Measurements from ENCODE around the gene RBMS3. TPM values are rescaled to one million over a fixed set of nuclear protein-coding genes. Genes with fewer than 3 reads are reported as not detected.

RBMS3 gene
- total and polyA plus RNA-seq, 2 of the 8 experiments (the other 6 are each of a cell fraction or from before 2014, with no cell fraction given), result 3.7 to 6.9 TPM

DNA sequence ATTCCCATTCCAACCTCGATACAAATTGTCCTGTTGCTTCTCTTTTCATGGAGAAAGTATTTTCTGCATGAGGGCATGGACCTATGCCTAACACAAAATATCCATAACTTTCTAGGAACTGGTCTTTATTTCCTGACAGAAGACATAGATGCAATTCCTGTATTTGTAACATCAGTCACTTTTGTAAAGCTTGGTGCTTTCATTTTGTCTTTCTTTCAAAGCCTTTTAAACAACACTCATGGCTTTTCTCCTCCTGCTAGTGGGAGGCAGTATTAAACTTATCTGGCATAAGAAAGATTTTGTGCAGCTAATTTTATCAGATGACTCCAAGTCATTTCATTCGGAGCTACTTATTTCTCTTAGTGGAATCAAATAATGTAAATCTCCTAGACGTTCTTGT lies 616.0 kb downstream of the RBMS3 start:
- H2BK12ac ChIP-seq (ENCODE audit: low read depth, low read length), result no peak overlapping the region
- H2AFZ ChIP-seq (ENCODE audit: low read length), result no peak overlapping the region
- no peaks in the 10 kb centered on the region for H3K79me1 ChIP-seq (ENCODE audit: low read depth, low read length)
- no peaks in the 10 kb centered on the region for H3K23me2 ChIP-seq (ENCODE audit: low read depth, low read length)
- H3K56ac ChIP-seq (replicated peaks; ENCODE audit: insufficient read length, low read depth, low read length), result no peak overlapping the region
- H2BK5ac ChIP-seq (ENCODE audit: low read depth, low read length), result no peak overlapping the region
- no peak overlapping the region for H3K9ac ChIP-seq (replicated peaks in 1 of 4; ENCODE audit: extremely low read depth in 1 of 4, low read depth in 3 of 4, low read length in 3 of 4)
- H4K8ac ChIP-seq (ENCODE audit: extremely low read depth, insufficient read depth, low read length), result no peak overlapping the region
- no peak overlapping the region for H2BK120ac ChIP-seq (replicated peaks; ENCODE audit: low read depth, low read length)
- H3K14ac ChIP-seq (ENCODE audit: insufficient read length), result no peak overlapping the region
- H3K9me3 ChIP-seq (ENCODE audit: insufficient read depth in 2 of 2, low read depth in 1 of 2, low read length in 1 of 2), result no peaks in the 10 kb centered on the region
- no peak for DNase-seq (ENCODE audit: low read depth in 1 of 2, low spot score in 2 of 2)
- CTCF ChIA-PET (ENCODE audit: partially characterized antibody), result interaction anchor here (1.5 to 2.0 kb wide), 2 partner anchors 16 to 301 kb away, joined by 3 to 10 read pairs; no protein-coding TSS in a partner anchor
- no peaks in the 10 kb centered on the region for H3K27me3 ChIP-seq (replicated peaks in 1 of 4; ENCODE audit: control insufficient read depth in 3 of 4, extremely low read depth in 1 of 4, insufficient read depth in 3 of 4, low read length in 3 of 4)
- H3K18ac ChIP-seq (ENCODE audit: extremely low read depth, low read length), result no peak overlapping the region
- no peak overlapping the region for H4K91ac ChIP-seq (replicated peaks; ENCODE audit: insufficient read length, low read length)
- no peak overlapping the region for H3K27ac ChIP-seq (ENCODE audit: low read depth, low read length)
- POLR2A ChIA-PET (ENCODE audit: partially characterized antibody), result no interaction called here
- no peak overlapping the region for H2AK5ac ChIP-seq (ENCODE audit: low read depth, low read length)
- H4K5ac ChIP-seq (ENCODE audit: insufficient read length, low read depth, low read length), result no peak overlapping the region
- H3K4me3 ChIP-seq (ENCODE audit: extremely low read depth in 1 of 4, insufficient read depth in 2 of 4, low read depth in 3 of 4, low read length in 4 of 4), result no peak overlapping the region
- H2BK20ac ChIP-seq (ENCODE audit: low read length), result no peak overlapping the region
- no peak for FAIRE-seq
- no peaks in the 10 kb centered on the region for H3K36me3 ChIP-seq (ENCODE audit: control insufficient read depth in 2 of 4, insufficient read depth in 4 of 4, low read length in 3 of 4)
- no peak overlapping the region for H3K23ac ChIP-seq (ENCODE audit: insufficient read length)
- no peak overlapping the region for H2BK15ac ChIP-seq (ENCODE audit: low read length)
- H3K4ac ChIP-seq (replicated peaks; ENCODE audit: insufficient read length, low read depth, low read length), result no peak overlapping the region
- H3K79me2 ChIP-seq (ENCODE audit: control insufficient read depth in 1 of 2, insufficient read depth in 2 of 2, low read length in 2 of 2), result no peaks in the 10 kb centered on the region
- 93% methylated on average over 3 of the region's 3 CpGs; no CpG with 5 or more reads in 1 of the 2 experiments for WGBS, 2 experiments (ENCODE audit: extremely low coverage in 1 of 2, insufficient coverage in 1 of 2, insufficient read length in 1 of 2, insufficient replicate concordance in 2 of 2, low coverage in 1 of 2, low lambda C conversion rate in 2 of 2, missing lambda C conversion rate in 1 of 2)
- no peaks in the 10 kb centered on the region for H3K4me1 ChIP-seq (replicated peaks in 1 of 4; ENCODE audit: control insufficient read depth in 3 of 4, insufficient read depth in 4 of 4, low read length in 3 of 4)
- no peak overlapping the region for H3K4me2 ChIP-seq (ENCODE audit: insufficient read depth in 1 of 2, low read depth in 2 of 2, low read length in 2 of 2)
- H4K20me1 ChIP-seq (replicated peaks in 1 of 2; ENCODE audit: control insufficient read depth in 1 of 2, insufficient read depth in 2 of 2, low read length in 2 of 2), result no peaks in the 10 kb centered on the region
- TF ChIP-seq BRCA1 (IDR thresholded peaks at IDR 0.05; ENCODE audit: low read depth, low read length) (no peak), JUN (IDR thresholded peaks at IDR 0.05; ENCODE audit: low read depth, low read length) (no peak), POU5F1 (IDR thresholded peaks at IDR 0.05; ENCODE audit: low read depth, low read length) (no peak), BCL11A (IDR thresholded peaks at IDR 0.05; ENCODE audit: low read depth in 2 of 2, low read length in 2 of 2) (no peak), SP1 (IDR thresholded peaks at IDR 0.05; ENCODE audit: low read depth, low read length) (no peak), HDAC6 (IDR thresholded peaks at IDR 0.05; ENCODE audit: low read depth, low read length) (no peak), SP2 (IDR thresholded peaks at IDR 0.05; ENCODE audit: low read length) (no peak), SUZ12 (IDR thresholded peaks at IDR 0.05; ENCODE audit: low read length) (no peak), EZH2 (IDR thresholded peaks at IDR 0.05; ENCODE audit: low read depth, low read length, severe bottlenecking) (no peak), YY1 (IDR thresholded peaks at IDR 0.05; ENCODE audit: low read depth, low read length) (no peak), PHF8 (conservative IDR thresholded peaks at IDR 0.05; ENCODE audit: low read depth, low read length) (no peak)
- TF ChIP-seq, protein P1, sequence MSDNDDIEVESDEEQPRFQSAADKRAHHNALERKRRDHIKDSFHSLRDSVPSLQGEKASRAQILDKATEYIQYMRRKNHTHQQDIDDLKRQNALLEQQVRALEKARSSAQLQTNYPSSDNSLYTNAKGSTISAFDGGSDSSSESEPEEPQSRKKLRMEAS (IDR thresholded peaks at IDR 0.05), result no peak
- TF ChIP-seq, protein P2, sequence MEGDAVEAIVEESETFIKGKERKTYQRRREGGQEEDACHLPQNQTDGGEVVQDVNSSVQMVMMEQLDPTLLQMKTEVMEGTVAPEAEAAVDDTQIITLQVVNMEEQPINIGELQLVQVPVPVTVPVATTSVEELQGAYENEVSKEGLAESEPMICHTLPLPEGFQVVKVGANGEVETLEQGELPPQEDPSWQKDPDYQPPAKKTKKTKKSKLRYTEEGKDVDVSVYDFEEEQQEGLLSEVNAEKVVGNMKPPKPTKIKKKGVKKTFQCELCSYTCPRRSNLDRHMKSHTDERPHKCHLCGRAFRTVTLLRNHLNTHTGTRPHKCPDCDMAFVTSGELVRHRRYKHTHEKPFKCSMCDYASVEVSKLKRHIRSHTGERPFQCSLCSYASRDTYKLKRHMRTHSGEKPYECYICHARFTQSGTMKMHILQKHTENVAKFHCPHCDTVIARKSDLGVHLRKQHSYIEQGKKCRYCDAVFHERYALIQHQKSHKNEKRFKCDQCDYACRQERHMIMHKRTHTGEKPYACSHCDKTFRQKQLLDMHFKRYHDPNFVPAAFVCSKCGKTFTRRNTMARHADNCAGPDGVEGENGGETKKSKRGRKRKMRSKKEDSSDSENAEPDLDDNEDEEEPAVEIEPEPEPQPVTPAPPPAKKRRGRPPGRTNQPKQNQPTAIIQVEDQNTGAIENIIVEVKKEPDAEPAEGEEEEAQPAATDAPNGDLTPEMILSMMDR (IDR thresholded peaks at IDR 0.05; ENCODE audit: control extremely low read depth in 1 of 3, insufficient read depth in 1 of 3, low read depth in 1 of 3, low read length in 3 of 3), result no peak
